Activated CD8-positive, alpha-beta T cell treated with anti-CD3 and anti-CD28 coated beads for 36 hours (primary cell): ENCODE measurements around the gene TRHDE. TPM values are rescaled to one million over a fixed set of nuclear protein-coding genes. Genes with fewer than 3 reads are reported as not detected.
"Not testable (repeated sequence)": the region's sequence is repeated elsewhere in the genome, so short reads cannot be mapped to it uniquely, and the experiment has no call there.

ENCODE experiments used
- ATAC-seq: fragments of 200-7000 bp; cut with Tn5 transposase; one replicate; pipeline ENCODE4 v1.10.0; 2021; ENCODE audit warnings: mild to moderate bottlenecking, moderate library complexity
- CTCF ChIA-PET: fragments of 350-600 bp; sonication (Branson Sonifier 250); formaldehyde crosslinking; loops from one replicate; lab custom pipeline; 2021; ENCODE audit warnings: antibody characterized with exemption; lab: Charles Lee
- POLR2A ChIA-PET: fragments of 350-600 bp; sonication (Branson Sonifier 250); formaldehyde crosslinking; loops from one replicate; lab custom pipeline; 2021; ENCODE audit warnings: antibody characterized with exemption; lab: Charles Lee
- DNase-seq: peaks from one replicate; pipeline ENCODE4 v3.0.0-alpha.2; 2020
- H3K27ac Mint-ChIP-seq: one replicate; pipeline ENCODE4 v1.8.0; 2021; ENCODE audit warnings: mild to moderate bottlenecking, mixed read lengths
- H3K27me3 Mint-ChIP-seq: one replicate; pipeline ENCODE4 v1.8.0; 2021; ENCODE audit warnings: mixed read lengths
- H3K36me3 Mint-ChIP-seq: one replicate; pipeline ENCODE4 v1.8.0; 2021; ENCODE audit warnings: low read depth, mixed read lengths
- H3K4me1 Mint-ChIP-seq: one replicate; pipeline ENCODE4 v1.8.0; 2021; ENCODE audit warnings: low read depth, mixed read lengths
- H3K4me3 Mint-ChIP-seq: one replicate; pipeline ENCODE4 v1.8.0; 2021; ENCODE audit warnings: mild to moderate bottlenecking, moderate library complexity, mixed read lengths
- H3K9me3 Mint-ChIP-seq: one replicate; pipeline ENCODE4 v1.8.0; 2021; ENCODE audit warnings: mixed read lengths
- CTCF ChIP-seq: fragments of 200-600 bp; IDR thresholded peaks from one replicate; pipeline ENCODE4 v1.8.0; 2022; ENCODE audit warnings: antibody characterized with exemption, mild to moderate bottlenecking
- intact Hi-C: fragments of 100-400 bp; cut with micrococcal nuclease; formaldehyde crosslinking; loops from one replicate; pipeline ENCODE4 v1.10.0; 2022
- total RNA-seq, 2 experiments: library from RNA; stranded (reverse); gene quantifications; one replicate each; pipeline ENCODE4 v1.2.3, GENCODE V29; 2021

The TRHDE gene
- total RNA-seq, 2 experiments from 2014 or later, result not detected

GRCh38 chr12:72681028-72681427 lies 408.9 kb downstream of the TRHDE start:
- H3K36me3 Mint-ChIP-seq, result no peaks in the 10 kb centered on the region
- POLR2A ChIA-PET, result no interaction called here
- no peak for DNase-seq
- no peaks in the 10 kb centered on the region for H3K27me3 Mint-ChIP-seq
- ATAC-seq, result no peak
- intact Hi-C loops, result no loop called here
- TF ChIP-seq CTCF, result no peak
- no peaks in the 10 kb centered on the region for H3K4me1 Mint-ChIP-seq
- H3K9me3 Mint-ChIP-seq, result no peaks in the 10 kb centered on the region
- no peak overlapping the region for H3K4me3 Mint-ChIP-seq
- no peak overlapping the region for H3K27ac Mint-ChIP-seq
- CTCF ChIA-PET, result no interaction called here

GRCh38 chr12:72684491-72684890 lies 412.3 kb downstream of the TRHDE start:
- H3K4me1 Mint-ChIP-seq, result no peaks in the 10 kb centered on the region
- ChIA-PET POLR2A (no interaction called here), CTCF (no interaction called here)
- no peaks in the 10 kb centered on the region for H3K9me3 Mint-ChIP-seq
- ATAC-seq (no peak), DNase-seq (no peak)
- no peaks in the 10 kb centered on the region for H3K36me3 Mint-ChIP-seq
- no peak for TF ChIP-seq CTCF
- H3K27ac Mint-ChIP-seq, result no peak overlapping the region
- H3K27me3 Mint-ChIP-seq, result no peaks in the 10 kb centered on the region
- no peak overlapping the region for H3K4me3 Mint-ChIP-seq
- intact Hi-C loops, result no loop called here

- H3K9me3 Mint-ChIP-seq, result peaks cover 3% of the 10 kb centered on the region
- no peak for ATAC-seq
- intact Hi-C loops, result no loop called here
- ChIA-PET CTCF (no interaction called here), POLR2A (no interaction called here)
- no peaks in the 10 kb centered on the region for H3K4me1 Mint-ChIP-seq
- H3K27ac Mint-ChIP-seq, result no peak overlapping the region
- H3K36me3 Mint-ChIP-seq, result no peaks in the 10 kb centered on the region
- no peaks in the 10 kb centered on the region for H3K27me3 Mint-ChIP-seq
- H3K4me3 Mint-ChIP-seq, result no peak overlapping the region
- DNase-seq, result no peak
- no peak for TF ChIP-seq CTCF
These were observed 420.2 kb downstream of the TRHDE start for GRCh38 chr12:72692338-72692737.

GRCh38 chr12:72694193-72694592 lies 422.0 kb downstream of the TRHDE start:
- no peaks in the 10 kb centered on the region for H3K36me3 Mint-ChIP-seq
- intact Hi-C loops, result no loop called here
- H3K27ac Mint-ChIP-seq, result no peak overlapping the region
- H3K27me3 Mint-ChIP-seq, result no peaks in the 10 kb centered on the region
- ChIA-PET POLR2A (interaction anchor here (0.6 kb wide), 1 partner anchor 61 kb away, joined by 3 read pairs; no protein-coding TSS in a partner anchor), CTCF (interaction anchor here (1.4 kb wide), 1 partner anchor 31 kb away, joined by 3 read pairs; no protein-coding TSS in a partner anchor)
- no peak for TF ChIP-seq CTCF
- peaks cover 10% of the 10 kb centered on the region for H3K9me3 Mint-ChIP-seq
- no peaks in the 10 kb centered on the region for H3K4me1 Mint-ChIP-seq
- DNase-seq (no peak), ATAC-seq (no peak)
- no peak overlapping the region for H3K4me3 Mint-ChIP-seq

GRCh38 chr12:72699362-72699761 lies 427.2 kb downstream of the TRHDE start:
- Mint-ChIP-seq H3K4me1 (no peaks in the 10 kb centered on the region), H3K27me3 (no peaks in the 10 kb centered on the region), H3K36me3 (no peaks in the 10 kb centered on the region), H3K4me3 (no peak overlapping the region), H3K9me3 (peaks cover 17% of the 10 kb centered on the region), H3K27ac (no peak overlapping the region)
- CTCF ChIA-PET, result no interaction called here
- DNase-seq (no peak), ATAC-seq (no peak)
- TF ChIP-seq CTCF, result no peak
- intact Hi-C loops, result no loop called here
- POLR2A ChIA-PET, result no interaction called here

GRCh38 chr12:72712025-72712424 lies 439.9 kb downstream of the TRHDE start:
- H3K27ac Mint-ChIP-seq, DNase-seq, POLR2A ChIA-PET, ATAC-seq, CTCF ChIA-PET, intact Hi-C loops, H3K36me3 Mint-ChIP-seq, H3K27me3 Mint-ChIP-seq, H3K4me1 Mint-ChIP-seq, H3K4me3 Mint-ChIP-seq, H3K9me3 Mint-ChIP-seq: not testable (repeated sequence)
